GM06990 (cell line): ENCODE results near the gene PTK7.
"Not testable (repeated sequence)": the region's sequence is repeated elsewhere in the genome, so short reads cannot be mapped to it uniquely, and the experiment has no call there.

Experiments
- DNase-seq: peaks from one replicate; pipeline ENCODE4 v3.0.0-alpha.2; 2011; ENCODE audit not compliant: insufficient read length; ENCODE audit errors: extremely low read depth
- H3K27me3 ChIP-seq: replicated peaks from 2 replicates; pipeline ENCODE4 v1.6.0; 2011; ENCODE audit warnings: low read length; ENCODE audit not compliant: control insufficient read depth, insufficient read depth
- H3K36me3 ChIP-seq: 2 replicates; pipeline ENCODE4 v1.5.1; 2011; ENCODE audit warnings: low read length; ENCODE audit not compliant: control insufficient read depth, insufficient read depth
- H3K4me3 ChIP-seq: replicated peaks from 2 replicates; pipeline ENCODE4 v1.5.1; 2011; ENCODE audit warnings: low read depth, mild to moderate bottlenecking, control low read depth, low read length
- TF ChIP-seq, protein P1 (sequence below): IDR thresholded peaks from 2 replicates; pipeline ENCODE4 v1.5.1; 2011; ENCODE audit warnings: low read length, control low read depth, mild to moderate bottlenecking, inconsistent platforms; ENCODE audit not compliant: insufficient read depth, poor library complexity, severe bottlenecking

PTK7 gene

DNA sequence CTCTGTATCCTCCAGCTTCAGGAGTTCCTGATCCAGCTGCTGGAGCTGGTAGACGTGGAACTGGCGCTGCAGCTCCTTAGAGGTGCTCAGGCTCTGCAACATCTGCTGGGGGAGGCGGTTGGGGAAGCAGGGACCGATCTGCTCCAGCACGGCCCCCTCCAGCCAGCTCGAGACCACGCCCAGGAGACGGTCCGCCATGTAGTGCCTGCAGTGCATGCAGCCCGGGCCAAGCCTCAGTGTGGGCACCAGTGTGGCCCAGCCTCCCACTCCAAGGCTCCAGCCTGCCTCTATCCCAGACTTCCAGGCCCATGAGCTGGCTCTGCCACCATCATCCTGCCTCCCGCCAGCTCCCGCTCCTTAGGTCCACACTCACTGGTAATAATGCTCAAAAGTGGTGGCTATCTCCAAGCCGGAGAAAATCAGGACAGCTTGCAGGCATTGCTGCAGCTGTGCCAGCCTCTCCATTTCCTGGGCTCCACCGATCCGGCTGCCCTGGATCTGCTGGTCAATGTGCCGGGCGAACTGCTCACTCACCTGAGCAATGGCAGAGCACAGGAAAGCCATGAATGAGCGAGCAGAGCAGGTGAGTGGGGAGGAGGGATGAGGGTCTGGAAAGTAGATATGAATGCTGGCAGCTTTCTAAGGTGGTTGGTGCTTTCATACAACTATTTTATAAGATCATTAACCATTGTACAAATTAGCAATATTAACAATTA lies 35.4 kb upstream of the PTK7 start:
- Histone ChIP-seq H3K27me3 (no peaks in the 10 kb centered on the region), H3K36me3 (peaks cover 34% of the 10 kb centered on the region), H3K4me3 (no peak overlapping the region)
- DNase-seq: no peak
- TF ChIP-seq, protein P1, sequence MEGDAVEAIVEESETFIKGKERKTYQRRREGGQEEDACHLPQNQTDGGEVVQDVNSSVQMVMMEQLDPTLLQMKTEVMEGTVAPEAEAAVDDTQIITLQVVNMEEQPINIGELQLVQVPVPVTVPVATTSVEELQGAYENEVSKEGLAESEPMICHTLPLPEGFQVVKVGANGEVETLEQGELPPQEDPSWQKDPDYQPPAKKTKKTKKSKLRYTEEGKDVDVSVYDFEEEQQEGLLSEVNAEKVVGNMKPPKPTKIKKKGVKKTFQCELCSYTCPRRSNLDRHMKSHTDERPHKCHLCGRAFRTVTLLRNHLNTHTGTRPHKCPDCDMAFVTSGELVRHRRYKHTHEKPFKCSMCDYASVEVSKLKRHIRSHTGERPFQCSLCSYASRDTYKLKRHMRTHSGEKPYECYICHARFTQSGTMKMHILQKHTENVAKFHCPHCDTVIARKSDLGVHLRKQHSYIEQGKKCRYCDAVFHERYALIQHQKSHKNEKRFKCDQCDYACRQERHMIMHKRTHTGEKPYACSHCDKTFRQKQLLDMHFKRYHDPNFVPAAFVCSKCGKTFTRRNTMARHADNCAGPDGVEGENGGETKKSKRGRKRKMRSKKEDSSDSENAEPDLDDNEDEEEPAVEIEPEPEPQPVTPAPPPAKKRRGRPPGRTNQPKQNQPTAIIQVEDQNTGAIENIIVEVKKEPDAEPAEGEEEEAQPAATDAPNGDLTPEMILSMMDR: no peak

DNA sequence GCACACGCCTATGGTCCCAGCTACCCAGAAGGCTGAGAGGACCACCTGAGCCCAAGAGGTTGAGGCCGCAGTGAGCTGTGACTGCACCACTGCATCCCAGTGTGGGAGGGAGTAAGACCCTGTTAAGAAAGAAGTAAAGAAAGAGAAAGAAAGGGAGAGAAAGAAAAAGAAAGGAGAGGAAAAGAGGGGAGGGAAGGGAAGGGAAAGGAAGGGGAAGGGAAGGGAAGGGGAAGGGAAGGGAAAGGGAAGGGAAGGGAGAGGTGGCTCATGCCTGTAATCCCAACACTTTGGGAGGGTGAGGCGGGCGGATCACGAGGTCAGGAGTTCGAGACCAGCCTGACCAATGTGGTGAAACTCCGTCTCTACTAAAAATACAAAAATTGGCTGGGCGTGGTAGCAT lies 34.6 kb upstream of the PTK7 start:
- H3K4me3 ChIP-seq, H3K27me3 ChIP-seq, DNase-seq: not testable (repeated sequence)
- H3K36me3 ChIP-seq: peaks cover 35% of the 10 kb centered on the region

DNA sequence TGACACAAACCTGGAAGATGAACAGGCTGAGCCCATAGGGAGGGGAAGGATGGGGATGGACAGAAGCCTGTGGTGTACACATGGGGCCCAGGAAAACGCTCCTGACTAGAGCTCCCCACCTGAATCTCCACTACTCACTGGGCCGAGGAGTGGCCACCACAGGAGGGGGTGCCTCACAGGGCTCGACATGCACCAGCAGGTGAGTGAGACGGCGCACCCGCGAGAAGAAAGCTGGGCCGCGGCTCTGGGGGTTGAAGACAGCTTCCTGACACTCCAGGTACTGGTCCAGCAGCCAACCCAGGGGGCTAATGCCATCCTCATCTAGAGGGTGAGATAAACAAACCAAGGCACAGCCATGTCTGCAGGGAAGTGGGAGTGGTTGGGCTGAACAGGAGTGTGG lies 32.8 kb upstream of the PTK7 start:
- peaks cover 34% of the 10 kb centered on the region for H3K36me3 ChIP-seq
- no peak overlapping the region for H3K4me3 ChIP-seq
- DNase-seq: no peak
- TF ChIP-seq, protein P1: no peak
- no peaks in the 10 kb centered on the region for H3K27me3 ChIP-seq

DNA sequence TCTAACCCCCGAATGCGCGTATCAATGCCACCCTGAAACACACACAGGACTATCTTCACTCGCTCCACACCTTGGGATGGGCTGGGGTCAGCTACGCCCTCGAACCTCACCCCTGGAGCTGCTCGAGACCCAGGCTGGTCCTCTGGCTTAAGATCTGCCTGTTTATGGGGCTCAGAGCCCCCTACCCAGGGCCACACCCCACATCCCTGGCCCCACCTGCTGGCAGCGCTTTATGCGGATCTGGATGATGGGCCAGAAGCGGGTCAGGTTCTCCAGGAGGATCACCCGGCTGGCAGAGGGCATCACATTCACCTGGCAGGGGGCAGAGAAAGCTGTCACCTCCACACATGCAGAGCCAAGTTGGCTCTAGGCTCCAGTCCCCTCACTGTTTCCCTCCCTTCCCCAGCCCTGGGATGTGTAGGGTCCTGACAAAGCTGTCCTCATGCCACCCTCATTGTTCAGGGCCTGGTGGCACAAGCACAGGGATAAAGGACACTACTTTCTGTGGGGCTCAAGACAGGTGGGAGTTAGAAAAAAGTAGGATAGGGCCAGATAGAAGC lies 30.7 kb upstream of the PTK7 start:
- no peak overlapping the region for H3K4me3 ChIP-seq
- peaks cover 40% of the 10 kb centered on the region for H3K36me3 ChIP-seq
- TF ChIP-seq, protein P1: no peak
- H3K27me3 ChIP-seq: no peaks in the 10 kb centered on the region
- DNase-seq: no peak

DNA sequence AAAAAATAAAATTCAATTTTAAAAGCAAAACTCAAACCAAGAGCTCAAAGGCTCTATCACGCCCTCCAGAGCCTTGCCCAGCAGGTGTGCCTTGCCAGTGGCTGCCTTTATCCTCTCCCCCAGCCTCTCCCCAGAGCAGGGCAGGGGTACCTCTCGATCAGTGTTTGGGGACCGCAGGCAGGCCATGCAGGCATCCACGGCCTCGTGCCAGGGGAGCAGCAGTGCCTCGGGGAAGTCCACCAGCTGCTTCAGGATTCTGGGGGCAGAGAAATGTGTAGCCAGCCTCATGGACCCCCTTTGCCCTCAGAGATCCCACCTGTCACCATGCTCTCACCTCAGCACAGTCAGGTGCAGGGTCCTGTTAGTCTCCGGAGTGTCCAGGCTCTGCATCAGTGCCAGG lies 28.1 kb upstream of the PTK7 start:
- Histone ChIP-seq H3K4me3 (no peak overlapping the region), H3K36me3 (peaks cover 34% of the 10 kb centered on the region)

DNA sequence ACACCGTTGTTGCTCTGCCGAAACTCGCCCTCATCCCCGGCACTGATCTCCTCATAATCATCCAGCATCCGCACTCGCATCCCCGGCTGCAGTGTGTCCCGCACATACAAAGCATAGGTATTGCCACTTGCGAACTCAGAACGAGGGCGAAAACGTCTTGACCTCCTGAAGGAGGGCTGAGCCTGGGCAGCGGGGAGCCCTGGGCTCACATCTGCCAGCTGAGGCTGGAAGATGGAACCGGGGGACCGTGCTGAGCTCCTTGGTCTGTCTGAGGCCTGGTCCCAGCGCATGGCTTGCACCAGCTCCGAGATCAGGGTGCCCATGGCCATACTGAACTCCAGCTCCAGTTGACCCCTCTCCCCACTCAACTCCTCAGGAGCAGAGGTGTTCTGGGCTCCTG lies 25.1 kb upstream of the PTK7 start:
- Histone ChIP-seq H3K36me3 (peaks cover 25% of the 10 kb centered on the region), H3K4me3 (no peak overlapping the region), H3K27me3 (no peaks in the 10 kb centered on the region)
- no peak for DNase-seq
- TF ChIP-seq, protein P1: no peak

More for the DNA sequence above, 28.1 kb upstream of the PTK7 start:
- no peaks in the 10 kb centered on the region for H3K27me3 ChIP-seq
- DNase-seq: no peak
- TF ChIP-seq, protein P1: no peak
